ENCODE data around the gene BABAM2.

BABAM2 gene

DNA sequence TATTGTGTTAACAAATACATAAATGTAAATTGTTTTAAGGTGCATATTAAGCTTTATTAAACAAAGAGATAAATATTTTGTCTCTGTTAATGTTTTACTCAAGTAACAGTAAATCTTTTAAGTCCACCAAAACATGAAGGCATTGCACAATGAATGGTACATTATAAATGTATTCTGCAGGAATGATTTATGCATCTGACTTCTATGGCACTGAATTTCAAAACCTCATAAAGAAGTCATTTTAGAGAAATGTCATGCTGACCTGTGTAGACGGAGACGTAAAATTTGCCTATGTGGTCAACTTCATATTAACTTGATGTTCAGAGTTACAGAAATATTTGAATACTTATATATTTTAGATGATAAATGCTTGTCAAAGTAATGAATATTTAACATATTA is 194.7 kb downstream of the BABAM2 start:
- no peak overlapping the region for H3K4me3 ChIP-seq (ENCODE audit: low read depth, low read length)
- TF ChIP-seq, protein P1, sequence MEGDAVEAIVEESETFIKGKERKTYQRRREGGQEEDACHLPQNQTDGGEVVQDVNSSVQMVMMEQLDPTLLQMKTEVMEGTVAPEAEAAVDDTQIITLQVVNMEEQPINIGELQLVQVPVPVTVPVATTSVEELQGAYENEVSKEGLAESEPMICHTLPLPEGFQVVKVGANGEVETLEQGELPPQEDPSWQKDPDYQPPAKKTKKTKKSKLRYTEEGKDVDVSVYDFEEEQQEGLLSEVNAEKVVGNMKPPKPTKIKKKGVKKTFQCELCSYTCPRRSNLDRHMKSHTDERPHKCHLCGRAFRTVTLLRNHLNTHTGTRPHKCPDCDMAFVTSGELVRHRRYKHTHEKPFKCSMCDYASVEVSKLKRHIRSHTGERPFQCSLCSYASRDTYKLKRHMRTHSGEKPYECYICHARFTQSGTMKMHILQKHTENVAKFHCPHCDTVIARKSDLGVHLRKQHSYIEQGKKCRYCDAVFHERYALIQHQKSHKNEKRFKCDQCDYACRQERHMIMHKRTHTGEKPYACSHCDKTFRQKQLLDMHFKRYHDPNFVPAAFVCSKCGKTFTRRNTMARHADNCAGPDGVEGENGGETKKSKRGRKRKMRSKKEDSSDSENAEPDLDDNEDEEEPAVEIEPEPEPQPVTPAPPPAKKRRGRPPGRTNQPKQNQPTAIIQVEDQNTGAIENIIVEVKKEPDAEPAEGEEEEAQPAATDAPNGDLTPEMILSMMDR (conservative IDR thresholded peaks at IDR 0.05; ENCODE audit: low read depth, low read length): no peak
- no peak for DNase-seq (ENCODE audit: low read depth)

DNA sequence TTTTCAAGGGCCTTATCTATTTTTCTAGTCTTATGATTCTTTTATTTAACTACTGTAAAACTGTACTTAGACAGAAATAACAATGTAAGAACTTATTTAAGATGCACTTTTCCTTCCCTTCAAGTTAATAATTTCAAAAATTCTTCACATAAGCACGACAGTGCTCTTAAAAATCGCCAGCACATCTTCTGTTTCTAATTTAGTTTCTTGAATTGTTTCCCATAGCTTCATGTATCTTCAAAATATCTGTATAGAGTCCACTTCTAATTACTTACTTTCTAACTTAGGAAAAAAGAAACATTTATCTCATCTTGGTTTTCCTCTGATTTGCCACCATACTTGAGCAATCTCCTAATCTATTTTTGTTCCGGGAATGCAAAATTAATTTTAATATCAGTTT is 196.1 kb downstream of the BABAM2 start:
- no peak overlapping the region for H3K4me3 ChIP-seq (ENCODE audit: low read depth, low read length)
- TF ChIP-seq, protein P1 (conservative IDR thresholded peaks at IDR 0.05; ENCODE audit: low read depth, low read length): no peak
- DNase-seq (ENCODE audit: low read depth): no peak

DNA sequence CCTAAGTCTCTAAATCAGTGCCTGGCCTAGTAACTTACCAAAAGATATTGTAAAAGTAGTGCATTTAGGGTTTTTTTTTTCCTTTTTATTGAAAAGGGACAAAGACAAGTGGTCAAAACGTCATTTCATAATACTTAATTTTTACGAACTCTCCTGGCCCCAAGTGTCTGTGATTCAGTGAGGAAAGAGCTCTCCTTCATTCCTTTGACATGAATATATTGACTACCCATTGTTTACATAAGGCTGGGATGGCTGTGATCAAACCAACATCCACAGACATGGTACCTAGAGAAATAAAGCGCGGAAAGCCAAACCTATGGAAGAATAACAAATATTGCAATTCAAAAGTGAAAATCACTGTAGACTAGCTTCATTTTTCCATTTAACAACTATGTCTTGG is 198.4 kb downstream of the BABAM2 start:
- TF ChIP-seq, protein P1 (conservative IDR thresholded peaks at IDR 0.05; ENCODE audit: low read depth, low read length): no peak
- H3K4me3 ChIP-seq (ENCODE audit: low read depth, low read length): no peak overlapping the region
- DNase-seq (ENCODE audit: low read depth): peak; percentile 64

DNA sequence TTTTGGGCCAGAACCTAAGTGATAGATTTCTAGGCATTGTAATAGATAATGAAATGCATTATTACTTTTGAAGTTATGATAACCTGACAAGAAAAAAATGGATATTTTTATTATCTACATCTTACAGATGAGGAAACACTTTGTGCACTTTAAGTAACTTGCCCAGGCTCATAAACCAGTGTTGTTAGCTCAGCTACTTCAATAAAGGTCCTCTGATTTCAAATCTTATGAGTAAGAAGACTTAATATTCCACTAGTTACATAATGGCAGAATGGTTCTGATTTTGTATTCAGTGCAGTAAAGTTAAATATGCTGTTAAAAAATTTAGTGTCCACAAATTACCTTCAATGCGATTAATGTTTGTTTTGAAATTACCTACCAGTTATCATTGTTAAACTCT is 199.0 kb downstream of the BABAM2 start:
- no peak overlapping the region for H3K4me3 ChIP-seq (ENCODE audit: low read depth, low read length)
- DNase-seq (ENCODE audit: low read depth): no peak
- TF ChIP-seq, protein P1 (conservative IDR thresholded peaks at IDR 0.05; ENCODE audit: low read depth, low read length): no peak

DNA sequence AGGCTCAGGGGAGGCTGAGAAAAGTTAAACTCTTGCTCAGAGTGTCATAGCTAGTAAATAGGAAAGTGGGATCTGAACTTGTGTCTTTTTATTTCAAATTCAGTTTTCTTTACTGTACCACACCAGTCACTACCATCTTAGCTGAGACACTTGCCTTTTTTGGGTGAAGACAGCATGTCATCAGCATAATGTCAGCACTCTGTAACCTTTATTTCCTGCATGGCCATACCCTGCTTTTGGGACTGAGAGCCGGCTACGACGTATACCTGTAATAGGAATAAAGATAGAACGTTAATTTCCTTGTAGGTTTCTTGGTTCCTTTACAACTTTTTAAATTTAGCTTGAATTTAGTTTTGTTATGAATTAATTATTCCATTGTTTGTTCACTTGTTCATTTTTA is 202.8 kb downstream of the BABAM2 start:
- TF ChIP-seq, protein P1 (conservative IDR thresholded peaks at IDR 0.05; ENCODE audit: low read depth, low read length): no peak
- H3K4me3 ChIP-seq (ENCODE audit: low read depth, low read length): no peak overlapping the region
- no peak for DNase-seq (ENCODE audit: low read depth)

DNA sequence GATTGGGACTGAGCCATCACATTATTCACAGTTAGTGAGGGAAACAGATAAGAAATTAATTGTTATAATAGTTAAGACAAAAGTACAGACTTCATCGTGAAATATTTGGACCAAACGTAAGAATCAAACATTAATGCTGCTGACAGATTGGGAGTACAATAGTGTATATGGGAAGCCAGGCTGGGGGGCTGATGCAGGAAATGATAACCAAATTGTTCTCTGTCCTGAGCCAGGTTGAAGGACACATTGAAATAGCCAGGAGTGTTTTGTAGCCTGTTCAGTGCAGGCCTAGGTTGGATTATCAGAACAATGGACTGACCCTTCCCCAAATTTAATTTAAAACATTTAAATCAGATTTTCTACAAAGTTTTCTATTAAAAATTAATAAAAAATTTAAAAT is 203.2 kb downstream of the BABAM2 start:
- TF ChIP-seq, protein P1 (conservative IDR thresholded peaks at IDR 0.05; ENCODE audit: low read depth, low read length): no peak
- no peak for DNase-seq (ENCODE audit: low read depth)
- H3K4me3 ChIP-seq (ENCODE audit: low read depth, low read length): no peak overlapping the region

DNA sequence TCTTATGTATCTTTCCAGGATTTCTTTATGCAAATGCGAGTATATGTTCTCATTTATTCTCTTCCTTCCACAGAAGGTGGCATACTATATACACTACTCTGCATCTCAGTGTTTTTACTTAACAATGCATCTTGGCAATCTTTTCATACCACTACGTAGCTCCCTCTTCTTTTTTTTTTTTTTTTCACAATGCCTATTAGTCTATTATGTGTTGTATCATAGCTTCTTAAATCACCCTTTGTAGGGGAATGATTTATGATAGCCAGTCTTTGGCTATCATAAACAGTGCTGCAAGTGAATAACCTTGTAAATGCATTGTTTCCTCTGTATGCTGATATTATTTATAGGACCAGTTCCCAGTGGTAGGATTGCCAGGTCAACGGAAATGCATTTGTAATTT is 204.2 kb downstream of the BABAM2 start:
- DNase-seq (ENCODE audit: low read depth): no peak
- TF ChIP-seq, protein P1 (conservative IDR thresholded peaks at IDR 0.05; ENCODE audit: low read depth, low read length): no peak
- no peak overlapping the region for H3K4me3 ChIP-seq (ENCODE audit: low read depth, low read length)
